ENCODE data around the gene KCNMA1. TPM values are rescaled to one million over a fixed set of nuclear protein-coding genes. Genes with fewer than 3 reads are reported as not detected.

Gene KCNMA1
- polyA plus RNA-seq, 6 donors from 2014 or later = not detected

DNA sequence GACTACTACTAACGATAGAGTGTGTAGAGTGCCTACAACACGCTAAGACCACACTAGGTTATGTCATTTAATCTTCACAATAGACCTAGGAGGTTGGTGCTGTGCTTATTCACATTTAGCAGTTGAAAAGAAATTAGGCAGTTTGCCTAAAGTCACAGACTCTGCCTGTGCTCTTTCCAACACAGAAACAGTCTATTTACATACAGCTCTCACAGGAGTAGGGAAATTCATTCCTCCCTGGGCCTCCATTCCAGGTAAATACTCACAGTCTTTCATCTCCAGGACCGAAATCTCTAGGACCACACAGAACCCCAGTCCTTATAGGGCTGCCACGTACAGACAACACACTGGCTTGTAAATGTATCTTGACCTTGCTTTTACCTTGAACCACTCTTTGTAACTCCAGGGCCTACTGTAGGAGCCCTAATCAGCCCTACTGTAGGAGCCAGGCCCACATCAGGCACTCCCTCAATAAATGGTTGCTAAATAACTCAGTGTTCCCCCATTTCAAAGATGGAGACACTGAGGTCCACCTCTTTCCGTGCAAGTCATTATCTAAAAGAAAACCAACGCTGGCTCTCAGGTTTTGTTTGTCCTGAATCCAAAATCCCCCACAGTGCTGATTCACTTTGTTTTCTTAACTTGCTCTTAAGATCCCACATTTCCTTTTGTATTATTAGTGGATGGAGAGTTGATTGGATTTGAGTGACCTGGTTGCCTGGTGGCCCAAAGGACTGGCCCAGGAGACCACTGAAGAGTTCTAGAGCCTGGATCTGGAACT is 146.9 kb downstream of the KCNMA1 start:
- H3K9me3 Mint-ChIP-seq = no peaks in the 10 kb centered on the region
- no peaks in the 10 kb centered on the region for H3K4me1 Mint-ChIP-seq
- H3K27me3 Mint-ChIP-seq = peaks cover 0 to 22% (median 19%) of the 10 kb centered on the region in 3 donors
- no peak overlapping the region for H3K4me3 Mint-ChIP-seq
- ATAC-seq (ENCODE audit: low read depth in 2 of 2) (no peak), DNase-seq (no peak)
- H3K36me3 Mint-ChIP-seq = no peaks in the 10 kb centered on the region
- no peak overlapping the region for H3K27ac Mint-ChIP-seq

DNA sequence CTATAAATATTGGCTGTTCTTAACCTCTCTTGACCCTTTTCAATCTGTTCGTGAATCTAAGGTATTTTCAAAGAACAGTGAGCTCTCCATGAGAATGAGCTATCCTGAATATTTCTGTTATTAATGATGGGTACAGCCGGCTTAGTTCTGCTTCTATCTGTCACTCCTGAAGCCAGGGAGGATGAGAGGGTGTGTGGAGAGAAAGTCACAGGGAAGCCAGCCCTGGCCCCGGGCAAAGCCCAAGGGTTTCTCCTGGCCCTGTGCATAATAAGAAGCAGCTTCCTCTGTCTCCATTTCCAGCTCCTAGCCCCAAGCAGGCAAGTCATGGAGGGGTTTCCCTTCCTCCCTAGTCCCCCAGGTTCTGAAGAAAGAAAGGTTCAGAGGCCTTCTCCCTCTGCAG is 151.1 kb downstream of the KCNMA1 start:
- H3K27me3 Mint-ChIP-seq = peaks cover 0 to 14% (median 12%) of the 10 kb centered on the region in 3 donors
- no peak for ATAC-seq (ENCODE audit: low read depth in 2 of 2)
- H3K9me3 Mint-ChIP-seq = no peaks in the 10 kb centered on the region

GRCh38 chr10:77485847-77486246 is 151.8 kb downstream of the KCNMA1 start:
- H3K27me3 Mint-ChIP-seq = peaks cover 0 to 14% (median 12%) of the 10 kb centered on the region in 3 donors
- ATAC-seq (ENCODE audit: low read depth in 2 of 2) (no peak), DNase-seq (no peak)
- no peaks in the 10 kb centered on the region for H3K9me3 Mint-ChIP-seq
- no peaks in the 10 kb centered on the region for H3K4me1 Mint-ChIP-seq
- H3K4me3 Mint-ChIP-seq = no peak overlapping the region
- H3K36me3 Mint-ChIP-seq = no peaks in the 10 kb centered on the region
- H3K27ac Mint-ChIP-seq = peak overlapping the region in 1 of 6 donors; percentile 82

More for the DNA sequence above, 151.1 kb downstream of the KCNMA1 start:
- Mint-ChIP-seq H3K27ac (no peak overlapping the region), H3K36me3 (no peaks in the 10 kb centered on the region), H3K4me3 (no peak overlapping the region), H3K4me1 (no peaks in the 10 kb centered on the region)
- DNase-seq = no peak

GRCh38 chr10:77482072-77482471 is 155.5 kb downstream of the KCNMA1 start:
- no peak for DNase-seq
- Mint-ChIP-seq H3K36me3 (no peaks in the 10 kb centered on the region), H3K27ac (peak overlapping the region in 1 of 6 donors; percentile 6), H3K4me1 (no peaks in the 10 kb centered on the region), H3K27me3 (peaks cover 0 to 14% (median 10%) of the 10 kb centered on the region in 3 donors), H3K4me3 (no peak overlapping the region), H3K9me3 (no peaks in the 10 kb centered on the region)
- ATAC-seq (ENCODE audit: low read depth in 2 of 2) = no peak

- H3K36me3 Mint-ChIP-seq = no peaks in the 10 kb centered on the region
- no peaks in the 10 kb centered on the region for H3K4me1 Mint-ChIP-seq
- peaks cover 0 to 14% (median 6%) of the 10 kb centered on the region in 3 donors for H3K27me3 Mint-ChIP-seq
- H3K9me3 Mint-ChIP-seq = no peaks in the 10 kb centered on the region
- peak overlapping the region in 1 of 8 donors; percentile 19 for H3K4me3 Mint-ChIP-seq
- H3K27ac Mint-ChIP-seq = no peak overlapping the region
- ATAC-seq (ENCODE audit: low read depth in 2 of 2) (no peak), DNase-seq (no peak)
Measured at GRCh38 chr10:77479586-77479985, 158.0 kb downstream of the KCNMA1 start.

GRCh38 chr10:77478962-77479359 is 158.6 kb downstream of the KCNMA1 start:
- H3K27me3 Mint-ChIP-seq = peaks cover 0 to 14% (median 6%) of the 10 kb centered on the region in 3 donors

DNA sequence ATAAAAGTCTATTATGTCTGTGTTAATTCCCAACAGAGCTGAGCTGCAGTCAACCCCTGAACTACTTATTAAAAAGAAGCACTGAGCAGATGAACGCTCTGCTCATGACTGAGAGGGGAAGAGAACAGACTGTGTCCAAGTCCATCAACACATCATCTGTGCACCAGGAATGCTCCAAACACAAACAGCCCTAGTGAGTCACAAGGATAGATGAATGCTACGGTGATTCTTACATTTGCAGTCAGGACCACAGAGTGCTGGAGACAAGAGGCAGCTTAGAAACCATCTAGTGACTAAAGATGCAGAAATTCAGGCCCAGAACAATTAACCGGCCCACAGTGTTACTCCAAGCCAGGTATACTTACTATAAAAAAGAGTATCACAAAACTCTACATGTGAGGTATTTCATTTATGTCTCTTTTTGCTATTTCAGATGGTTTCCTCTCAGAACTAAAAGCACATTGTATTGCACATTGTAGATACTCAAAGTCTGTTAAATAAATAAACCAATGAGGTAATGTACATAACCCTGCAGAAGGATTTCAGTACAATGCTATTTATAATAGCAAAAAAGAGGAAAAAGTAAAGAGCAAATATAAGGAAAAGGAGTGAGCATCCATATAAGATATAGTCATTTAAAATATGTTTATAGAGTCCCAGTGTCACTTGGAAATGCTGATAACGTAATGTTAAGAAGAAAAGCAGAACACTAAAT is 159.2 kb downstream of the KCNMA1 start:
- ATAC-seq (ENCODE audit: low read depth in 2 of 2) = no peak
- no peak overlapping the region for H3K27ac Mint-ChIP-seq
- H3K9me3 Mint-ChIP-seq = no peaks in the 10 kb centered on the region
- DNase-seq = no peak
- H3K4me1 Mint-ChIP-seq = no peaks in the 10 kb centered on the region
- H3K36me3 Mint-ChIP-seq = no peaks in the 10 kb centered on the region
- peaks cover 0 to 11% (median 2%) of the 10 kb centered on the region in 3 donors for H3K27me3 Mint-ChIP-seq
- H3K4me3 Mint-ChIP-seq = no peak overlapping the region

More at GRCh38 chr10:77478962-77479359, 158.6 kb downstream of the KCNMA1 start:
- Mint-ChIP-seq H3K4me3 (no peak overlapping the region), H3K9me3 (no peaks in the 10 kb centered on the region), H3K27ac (no peak overlapping the region), H3K36me3 (no peaks in the 10 kb centered on the region), H3K4me1 (no peaks in the 10 kb centered on the region)
- DNase-seq = no peak
- no peak for ATAC-seq (ENCODE audit: low read depth in 2 of 2)

DNA sequence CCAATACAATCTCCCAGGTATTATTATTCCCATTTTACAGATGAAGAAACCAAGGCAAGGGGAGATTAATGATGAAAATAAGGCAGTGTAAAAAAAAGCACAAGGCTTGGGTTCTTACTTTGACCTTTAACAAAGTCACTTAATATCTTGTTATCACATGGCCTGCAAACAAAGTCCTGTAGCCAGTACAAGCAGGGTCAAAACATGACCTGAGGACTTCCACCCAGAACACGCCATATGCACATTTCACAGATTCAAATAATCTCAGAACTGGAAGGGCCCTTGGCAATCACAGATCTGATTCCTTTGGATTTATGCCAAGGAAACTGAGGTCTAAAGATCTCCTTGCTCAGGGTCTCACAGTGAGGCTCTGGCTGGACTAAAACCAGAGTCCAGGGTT is 162.1 kb downstream of the KCNMA1 start:
- ATAC-seq (ENCODE audit: low read depth in 2 of 2) (no peak), DNase-seq (no peak)
- Mint-ChIP-seq H3K36me3 (no peaks in the 10 kb centered on the region), H3K4me1 (no peaks in the 10 kb centered on the region), H3K4me3 (no peak overlapping the region), H3K27me3 (no peaks in the 10 kb centered on the region), H3K9me3 (no peaks in the 10 kb centered on the region), H3K27ac (no peak overlapping the region)

GRCh38 chr10:77474939-77475338 is 162.7 kb downstream of the KCNMA1 start:
- no peaks in the 10 kb centered on the region for H3K9me3 Mint-ChIP-seq
- H3K4me1 Mint-ChIP-seq = no peaks in the 10 kb centered on the region
- DNase-seq = no peak
- H3K4me3 Mint-ChIP-seq = peak overlapping the region in 1 of 8 donors; percentile 34
- no peak overlapping the region for H3K27ac Mint-ChIP-seq
- H3K27me3 Mint-ChIP-seq = no peaks in the 10 kb centered on the region
- H3K36me3 Mint-ChIP-seq = no peaks in the 10 kb centered on the region
- ATAC-seq (ENCODE audit: low read depth in 2 of 2) = no peak

- H3K4me3 Mint-ChIP-seq = no peak overlapping the region
- H3K4me1 Mint-ChIP-seq = no peaks in the 10 kb centered on the region
- no peaks in the 10 kb centered on the region for H3K36me3 Mint-ChIP-seq
Measured at GRCh38 chr10:77474386-77474785, 163.2 kb downstream of the KCNMA1 start.

DNA sequence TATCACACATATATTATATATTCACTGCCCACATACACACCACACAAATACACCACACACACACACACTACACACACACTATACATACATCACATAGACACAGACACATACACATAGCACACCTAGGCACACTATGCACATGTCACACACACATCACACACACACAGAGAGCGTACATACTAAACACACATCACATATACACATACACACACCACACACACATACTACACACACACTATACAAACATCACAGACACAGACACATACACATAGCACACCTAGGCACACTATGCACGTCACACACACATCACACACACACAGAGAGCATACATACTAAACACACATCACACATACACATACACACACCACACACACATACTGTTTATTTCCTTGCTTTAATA is 165.5 kb downstream of the KCNMA1 start:
- Mint-ChIP-seq H3K36me3 (no peaks in the 10 kb centered on the region), H3K27me3 (no peaks in the 10 kb centered on the region), H3K4me1 (no peaks in the 10 kb centered on the region), H3K9me3 (no peaks in the 10 kb centered on the region), H3K27ac (no peak overlapping the region), H3K4me3 (no peak overlapping the region)
- DNase-seq (no peak), ATAC-seq (ENCODE audit: low read depth in 2 of 2) (no peak)

More at GRCh38 chr10:77474386-77474785, 163.2 kb downstream of the KCNMA1 start:
- no peak overlapping the region for H3K27ac Mint-ChIP-seq
- no peak for DNase-seq
- H3K27me3 Mint-ChIP-seq = no peaks in the 10 kb centered on the region
- no peaks in the 10 kb centered on the region for H3K9me3 Mint-ChIP-seq
- ATAC-seq (ENCODE audit: low read depth in 2 of 2) = no peak

- ATAC-seq (ENCODE audit: low read depth in 2 of 2) (no peak), DNase-seq (no peak)
- Mint-ChIP-seq H3K9me3 (peaks cover 0 to under 1% (median 0%) of the 10 kb centered on the region in 7 donors), H3K27ac (no peak overlapping the region), H3K4me3 (no peak overlapping the region), H3K27me3 (no peaks in the 10 kb centered on the region), H3K36me3 (no peaks in the 10 kb centered on the region), H3K4me1 (no peaks in the 10 kb centered on the region)
Measured at GRCh38 chr10:77471069-77471536, 166.5 kb downstream of the KCNMA1 start.

GRCh38 chr10:77467422-77467963 is 170.1 kb downstream of the KCNMA1 start:
- ATAC-seq (ENCODE audit: low read depth in 2 of 2) (no peak), DNase-seq (no peak)
- H3K36me3 Mint-ChIP-seq = no peaks in the 10 kb centered on the region
- peaks cover 0 to 6% (median 0%) of the 10 kb centered on the region in 3 donors for H3K27me3 Mint-ChIP-seq
- no peaks in the 10 kb centered on the region for H3K4me1 Mint-ChIP-seq
- H3K4me3 Mint-ChIP-seq = no peak overlapping the region
- peaks cover 0 to 1% (median 0%) of the 10 kb centered on the region in 7 donors for H3K9me3 Mint-ChIP-seq
- H3K27ac Mint-ChIP-seq = no peak overlapping the region
